ENCODE results near the gene CHI3L2. TPM values are rescaled to one million over a fixed set of nuclear protein-coding genes. Genes with fewer than 3 reads are reported as not detected.

Gene CHI3L2
- total and polyA plus RNA-seq, 9 of the 15 experiments (the other 6 are each of a cell fraction or from before 2014, with no cell fraction given) = 0.07 to 0.27 (median 0.15) TPM; not detected in 6

- POLR2A ChIA-PET = no interaction called here
- H3K4me1 ChIP-seq (replicated peaks in 1 of 2; ENCODE audit: control insufficient read depth in 2 of 2, insufficient read depth in 2 of 2, low read length in 2 of 2) = peaks cover 24 to 29% of the 10 kb centered on the region in 2 experiments
- DNase-seq (ENCODE audit: extremely low read depth in 1 of 4, low spot score in 3 of 4) = no peak
- no peaks in the 10 kb centered on the region; a peak in 1 of 5 replicates for H3K27me3 ChIP-seq (ENCODE audit: control insufficient read depth in 2 of 2, insufficient read depth in 2 of 2, low read length in 2 of 2)
- in situ Hi-C loops (cut with MboI) (no loop called here), intact Hi-C loops (cut with micrococcal nuclease) (no loop called here)
- H4K20me1 ChIP-seq (replicated peaks; ENCODE audit: control insufficient read depth, insufficient read depth, low read length) = no peaks in the 10 kb centered on the region
- H3K9me1 ChIP-seq (ENCODE audit: control insufficient read depth, insufficient read depth, low read length) = no peaks in the 10 kb centered on the region
- BruUV-seq (replicated peaks) = no TSS peak
- CTCF ChIA-PET (ENCODE audit: low intra/inter-chr PET ratio) = interaction anchor here (0.5 kb wide), 1 partner anchor 418 kb away, joined by 3 read pairs; no protein-coding TSS in a partner anchor
- no peak overlapping the region for H3K9ac ChIP-seq (ENCODE audit: insufficient read depth in 1 of 2, low read depth in 2 of 2, low read length in 2 of 2)
- H3K4me3 ChIP-seq = no peak overlapping the region
- H3K36me3 ChIP-seq (ENCODE audit: control insufficient read depth, insufficient read depth, low read length) = no peaks in the 10 kb centered on the region
- H3K9me3 ChIP-seq (replicated peaks; ENCODE audit: control insufficient read depth, insufficient read depth, low read depth, low read length) = no peaks in the 10 kb centered on the region
- 38% methylated on average over 2 of the region's 3 CpGs for WGBS (ENCODE audit: insufficient coverage, low coverage, missing lambda C conversion rate)
- no peak overlapping the region for H2AFZ ChIP-seq (ENCODE audit: low read depth, low read length)
- ATAC-seq = no peak; the same call in 2 of the 3 replicates
- no peak for FAIRE-seq
- no peak for TF ChIP-seq ETS2 (tag; IDR thresholded peaks at IDR 0.05; ENCODE audit: borderline replicate concordance, poor library complexity, severe bottlenecking)
- no peak for TF ChIP-seq ZBTB8A (IDR thresholded peaks at IDR 0.05; ENCODE audit: partially characterized antibody)
- no peak for TF ChIP-seq HNRNPH1 (optimal IDR thresholded peaks at IDR 0.05; ENCODE audit: low read depth, low read length)
- TF ChIP-seq EHMT2 (IDR thresholded peaks at IDR 0.05) = no peak
- TF ChIP-seq ATF6 (CRISPR knock-in tag; IDR thresholded peaks at IDR 0.05) = no peak
- TF ChIP-seq ZNF766 (CRISPR knock-in tag; conservative IDR thresholded peaks at IDR 0.05) = no peak
- no peak for TF ChIP-seq HDAC6 (IDR thresholded peaks at IDR 0.05; ENCODE audit: low read depth, low read length)
- no peak for TF ChIP-seq VEZF1 (CRISPR knock-in tag; IDR thresholded peaks at IDR 0.05)
- H3K27ac ChIP-seq (ENCODE audit: extremely low read depth, low read depth, low read length) = no peak overlapping the region
- H3K79me2 ChIP-seq (ENCODE audit: control insufficient read depth, insufficient read depth, low read length) = no peaks in the 10 kb centered on the region
- H3K4me2 ChIP-seq (ENCODE audit: insufficient read depth, low read length) = no peak overlapping the region
Observed at GRCh38 chr1:111199329-111199728, 28.2 kb upstream of the CHI3L2 start.
